Measurements from ENCODE around the gene TOGARAM2. TPM values are rescaled to one million over a fixed set of nuclear protein-coding genes. Genes with fewer than 3 reads are reported as not detected.

The TOGARAM2 gene
- total and polyA plus RNA-seq, 10 of the 15 experiments (the other 5 are each of a cell fraction or from before 2014, with no cell fraction given): 0.01 to 0.06 (median 0.03) TPM; not detected in 7

DNA sequence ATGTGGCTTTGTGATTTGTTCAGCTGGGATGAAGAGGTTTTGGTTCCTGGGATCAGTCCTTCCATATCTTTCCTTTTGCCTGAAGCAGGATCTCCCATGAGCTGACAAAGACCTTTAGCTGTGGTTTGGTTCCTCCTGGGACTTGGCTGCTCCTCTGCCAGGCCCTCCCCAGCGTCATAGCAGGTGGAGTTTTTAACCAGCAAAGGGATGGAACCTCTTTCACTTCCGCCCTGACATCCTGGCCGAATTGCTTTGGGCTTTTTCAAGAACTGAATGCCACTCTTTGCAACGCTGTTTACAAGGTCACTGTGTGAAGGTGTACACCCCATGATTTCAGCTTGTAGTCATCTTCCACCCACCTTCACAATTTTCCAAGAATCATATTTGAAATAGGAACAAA, 92.8 kb downstream of the TOGARAM2 start:
- Histone ChIP-seq H3K27me3 (replicated peaks in 1 of 2; ENCODE audit: control insufficient read depth in 2 of 2, insufficient read depth in 2 of 2, low read length in 1 of 2) (no peaks in the 10 kb centered on the region), H3K9ac (ENCODE audit: control insufficient read depth, insufficient read depth, low read length) (no peak overlapping the region), H3K36me3 (ENCODE audit: control insufficient read depth in 2 of 2, insufficient read depth in 2 of 2, low read length in 1 of 2) (no peaks in the 10 kb centered on the region), H3K4me3 (no peak overlapping the region), H3K4me1 (ENCODE audit: control insufficient read depth, insufficient read depth, low read length) (peaks cover 3% of the 10 kb centered on the region; the same call in 1 of the 2 replicates), H2AFZ (ENCODE audit: control insufficient read depth, low read depth, low read length) (peak overlapping the region; percentile 5; the same call in 1 of the 2 replicates), H3K9me3 (replicated peaks; ENCODE audit: control insufficient read depth, insufficient read depth, low read length) (no peaks in the 10 kb centered on the region; the same call in 2 of the 3 replicates), H3K79me2 (ENCODE audit: control insufficient read depth, insufficient read depth, low read length) (no peaks in the 10 kb centered on the region), H3K4me2 (ENCODE audit: control insufficient read depth, insufficient read depth) (peak overlapping the region; percentile 18; the same call in 1 of the 2 replicates), H3K27ac (ENCODE audit: control insufficient read depth, insufficient read depth) (no peak overlapping the region), H4K20me1 (ENCODE audit: control insufficient read depth, insufficient read depth) (no peaks in the 10 kb centered on the region)
- intact Hi-C loops (cut with micrococcal nuclease; ENCODE audit: unreplicated experiment): loop anchor here (5.0 kb wide), 1 partner anchor 38 kb away; no protein-coding TSS in a partner anchor
- no TSS peak for BruUV-seq (replicated peaks)
- ChIA-PET POLR2A (no interaction called here), CTCF (interaction anchor here (0.7 kb wide), 1 partner anchor 620 kb away, joined by 3 read pairs; no protein-coding TSS in a partner anchor), RAD21 (ENCODE audit: unreplicated experiment) (interaction anchor here (1.3 kb wide), 1 partner anchor 9 kb away, joined by 4 read pairs; no protein-coding TSS in a partner anchor), SMC1A (ENCODE audit: uncharacterized antibody, unreplicated experiment) (interaction anchor here (1.0 to 1.7 kb wide), 3 partner anchors 10 to 57 kb away, joined by 4 to 7 read pairs (median 5); no protein-coding TSS in a partner anchor)
- DNase-seq (ENCODE audit: low read depth, low spot score) (no peak), FAIRE-seq (no peak), ATAC-seq (peak; percentile 88)
- TF ChIP-seq NFYB (IDR thresholded peaks at IDR 0.05; ENCODE audit: insufficient read depth, low read depth, low read length) (no peak), IKZF2 (IDR thresholded peaks at IDR 0.05) (peak; percentile 40 to 56; a peak in 3 of 4 replicates), BMI1 (IDR thresholded peaks at IDR 0.05; ENCODE audit: borderline replicate concordance) (no peak), MXI1 (IDR thresholded peaks at IDR 0.05; ENCODE audit: low read depth, low read length) (no peak), BCL11A (IDR thresholded peaks at IDR 0.05; ENCODE audit: low read depth, low read length) (0 out of 2 replicates have a peak, but pooled peaks have one; percentile 24), KLF5 (IDR thresholded peaks at IDR 0.05; ENCODE audit: partially characterized antibody) (no peak), STAT1 (conservative IDR thresholded peaks at IDR 0.05) (no peak), TBL1XR1 (IDR thresholded peaks at IDR 0.05; ENCODE audit: low read depth, low read length) (no peak), IKZF1 (conservative IDR thresholded peaks at IDR 0.05) (peak; percentile 61; the same call in 1 of the 2 replicates), EED (IDR thresholded peaks at IDR 0.05; ENCODE audit: low read depth) (peak; percentile 74; the same call in 1 of the 2 replicates), MEF2B (IDR thresholded peaks at IDR 0.05; ENCODE audit: partially characterized antibody, poor library complexity, severe bottlenecking) (peak; percentile 28), SPI1 (IDR thresholded peaks at IDR 0.05; ENCODE audit: borderline replicate concordance, insufficient read depth, low read depth, low read length) (peak; percentile 89), RUNX3 (IDR thresholded peaks at IDR 0.05; ENCODE audit: low read length) (peak; percentile 57), SMAD5 (IDR thresholded peaks at IDR 0.05; ENCODE audit: low read depth) (no peak)
- TF ChIP-seq, protein P1, sequence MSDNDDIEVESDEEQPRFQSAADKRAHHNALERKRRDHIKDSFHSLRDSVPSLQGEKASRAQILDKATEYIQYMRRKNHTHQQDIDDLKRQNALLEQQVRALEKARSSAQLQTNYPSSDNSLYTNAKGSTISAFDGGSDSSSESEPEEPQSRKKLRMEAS (IDR thresholded peaks at IDR 0.05; ENCODE audit: low read depth, low read length): no peak
- 19% methylated on average over 4 of the region's 4 CpGs for WGBS (ENCODE audit: insufficient coverage, insufficient replicate concordance, low lambda C conversion rate, missing lambda C conversion rate)
- in situ Hi-C loops (cut with MboI): no loop called here
